Measurements from ENCODE around the gene EFNA5.
A peak's percentile ranks its signal among the peaks of the same experiment; 100 is the strongest.

- TF ChIP-seq CTCF (tag by site-specific recombination; IDR thresholded peaks at IDR 0.05) (no peak), ZNF626 (tag by site-specific recombination; IDR thresholded peaks at IDR 0.05) (no peak), SETDB1 (IDR thresholded peaks at IDR 0.05; ENCODE audit: insufficient read length, low read length) (no peak), ZNF280C (tag by site-specific recombination; IDR thresholded peaks at IDR 0.05) (no peak), YY1 (tag by site-specific recombination; IDR thresholded peaks at IDR 0.05) (no peak), TCF7L2 (IDR thresholded peaks at IDR 0.05; ENCODE audit: borderline replicate concordance, low read depth, low read length) (no peak), ATF2 (tag by site-specific recombination; IDR thresholded peaks at IDR 0.05; ENCODE audit: low read depth) (no peak), ZBTB10 (tag by site-specific recombination; IDR thresholded peaks at IDR 0.05) (no peak), ZNF747 (tag by site-specific recombination; IDR thresholded peaks at IDR 0.05) (no peak), ZBTB17 (tag by site-specific recombination; IDR thresholded peaks at IDR 0.05) (no peak), PATZ1 (tag by site-specific recombination; IDR thresholded peaks at IDR 0.05) (no peak), ZBTB49 (tag by site-specific recombination; IDR thresholded peaks at IDR 0.05; ENCODE audit: low read depth) (no peak), PRDM6 (tag by site-specific recombination; IDR thresholded peaks at IDR 0.05) (peak; percentile 13; the same call in 1 of the 2 replicates)
Observed at GRCh38 chr5:107558823-107559375, 111.8 kb downstream of the EFNA5 start.

All from HEK293 (cell line).